ENCODE data around the gene LAMB3.

LAMB3 gene

DNA sequence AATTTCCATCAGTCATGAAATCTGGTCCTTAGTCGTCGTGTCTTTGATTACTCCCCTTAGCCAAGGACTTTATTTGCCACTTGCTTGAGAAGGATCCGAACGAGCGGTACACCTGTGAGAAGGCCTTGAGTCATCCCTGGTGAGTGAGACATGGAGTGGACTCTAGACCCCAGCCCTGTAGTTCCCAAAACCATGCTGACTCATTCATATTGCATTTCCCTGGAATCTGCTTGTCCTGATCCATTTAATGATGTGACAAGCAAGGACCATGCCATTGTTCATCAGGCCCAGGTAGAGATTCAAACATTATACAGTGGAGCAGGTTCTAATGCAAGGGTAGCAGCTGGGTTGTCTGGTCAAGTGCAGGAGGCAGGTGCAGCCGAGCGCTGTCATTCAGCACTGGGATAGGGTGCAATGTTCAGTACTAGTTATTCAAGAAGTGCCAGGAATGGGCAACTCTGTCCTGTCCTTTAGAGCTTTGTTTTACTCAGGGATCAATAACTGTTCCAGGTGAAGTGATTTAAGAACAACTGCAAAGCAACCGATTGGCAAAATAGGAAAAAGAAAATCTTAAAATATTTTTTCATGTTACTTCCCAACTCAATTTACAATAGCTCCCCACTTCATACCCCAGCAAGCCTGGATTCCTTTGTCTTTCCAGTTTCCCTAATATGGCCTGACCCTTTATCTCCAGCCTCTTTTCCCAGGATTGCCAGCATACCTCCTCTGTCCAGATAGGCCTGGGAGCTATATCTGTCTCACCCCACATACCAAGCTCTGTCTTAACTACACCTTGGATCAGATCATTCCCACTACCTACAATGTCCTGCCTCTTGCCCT, 42.2 kb downstream of the LAMB3 start:
- no peak overlapping the region for H3K4me3 ChIP-seq (ENCODE audit: insufficient read depth, low read depth, low read length)
- peaks cover 5% of the 10 kb centered on the region for H3K36me3 ChIP-seq (ENCODE audit: control insufficient read depth, insufficient read depth, low read length)
- WGBS, 2 experiments, result 92 to 94% methylated on average over 8 of the region's 8 CpGs
- H3K27ac ChIP-seq (ENCODE audit: insufficient read depth, low read depth, low read length, poor library complexity, severe bottlenecking), result no peak overlapping the region
- H3K4me1 ChIP-seq (ENCODE audit: control insufficient read depth, insufficient read depth, low read length), result no peaks in the 10 kb centered on the region
- H3K27me3 ChIP-seq (ENCODE audit: control insufficient read depth, insufficient read depth, low read length, poor library complexity, severe bottlenecking), result no peaks in the 10 kb centered on the region
- no peaks in the 10 kb centered on the region for H3K9me3 ChIP-seq (ENCODE audit: control insufficient read depth, low read length)

DNA sequence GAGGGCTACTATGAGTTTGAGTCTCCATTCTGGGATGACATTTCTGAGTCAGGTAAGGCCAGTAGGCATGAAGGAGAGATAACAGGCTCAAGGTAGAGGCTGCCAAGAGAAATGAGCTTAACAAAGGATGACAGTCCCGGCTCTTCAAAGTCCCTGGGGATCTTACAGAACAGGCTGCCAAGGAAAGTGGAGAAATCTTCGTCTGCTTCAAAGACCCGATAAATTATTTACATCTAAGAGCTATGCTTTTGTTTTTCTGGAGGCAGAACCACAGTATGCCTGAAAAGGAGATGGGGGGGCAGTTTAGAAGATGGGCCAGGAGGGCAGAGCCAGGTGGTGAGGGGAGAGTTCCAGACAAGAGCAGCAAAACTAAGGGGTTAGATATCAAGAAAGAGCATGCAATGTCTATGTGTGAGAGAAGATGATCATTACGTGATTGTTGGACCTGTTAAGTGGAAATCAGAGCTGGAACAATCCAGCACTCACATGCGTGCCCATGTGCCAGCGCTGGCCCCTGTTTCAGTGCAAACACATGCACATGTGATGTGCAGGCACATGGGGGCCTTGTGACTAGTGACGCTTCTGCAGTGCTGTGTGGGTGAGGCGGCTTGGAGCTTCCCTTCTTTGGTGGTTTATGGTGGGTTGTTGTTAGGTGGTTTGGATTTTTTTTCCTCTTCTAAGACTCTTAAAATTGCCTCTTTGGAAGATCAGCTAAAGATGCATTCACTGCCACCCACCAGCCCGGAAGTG, 43.0 kb downstream of the LAMB3 start:
- H3K9me3 ChIP-seq (ENCODE audit: control insufficient read depth, low read length), result no peaks in the 10 kb centered on the region
- no peaks in the 10 kb centered on the region for H3K4me1 ChIP-seq (ENCODE audit: control insufficient read depth, insufficient read depth, low read length)
- no peak overlapping the region for H3K4me3 ChIP-seq (ENCODE audit: insufficient read depth, low read depth, low read length)
- H3K36me3 ChIP-seq (ENCODE audit: control insufficient read depth, insufficient read depth, low read length), result peaks cover 5% of the 10 kb centered on the region
- no peaks in the 10 kb centered on the region for H3K27me3 ChIP-seq (ENCODE audit: control insufficient read depth, insufficient read depth, low read length, poor library complexity, severe bottlenecking)
- H3K27ac ChIP-seq (ENCODE audit: insufficient read depth, low read depth, low read length, poor library complexity, severe bottlenecking), result no peak overlapping the region
- WGBS, 2 experiments, result 95 to 96% methylated on average over 9 of the region's 9 CpGs

DNA sequence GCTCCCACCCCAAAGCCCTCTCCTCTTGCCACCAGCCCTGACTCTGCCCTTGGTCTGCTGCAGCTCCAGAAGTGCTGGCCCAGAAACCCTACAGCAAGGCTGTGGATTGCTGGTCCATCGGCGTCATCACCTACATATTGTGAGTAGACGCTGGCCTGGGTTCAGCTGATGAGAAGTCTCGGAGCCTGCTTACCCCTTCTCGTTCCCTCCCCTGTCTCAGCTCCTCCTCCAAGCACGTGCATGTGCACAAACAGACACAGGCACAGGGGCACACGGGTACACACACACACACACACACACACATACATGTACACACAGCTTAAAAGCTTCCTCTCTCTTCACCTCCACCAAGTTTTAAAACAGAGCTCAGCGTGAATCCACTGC, 44.4 kb downstream of the LAMB3 start:
- H3K27ac ChIP-seq (ENCODE audit: insufficient read depth, low read depth, low read length, poor library complexity, severe bottlenecking), result no peak overlapping the region
- no peaks in the 10 kb centered on the region for H3K9me3 ChIP-seq (ENCODE audit: control insufficient read depth, low read length)
- H3K36me3 ChIP-seq (ENCODE audit: control insufficient read depth, insufficient read depth, low read length), result peaks cover 5% of the 10 kb centered on the region
- H3K27me3 ChIP-seq (ENCODE audit: control insufficient read depth, insufficient read depth, low read length, poor library complexity, severe bottlenecking), result no peaks in the 10 kb centered on the region
- no peak overlapping the region for H3K4me3 ChIP-seq (ENCODE audit: insufficient read depth, low read depth, low read length)
- 90% methylated on average over 8 of the region's 8 CpGs for WGBS, 2 experiments
- no peaks in the 10 kb centered on the region for H3K4me1 ChIP-seq (ENCODE audit: control insufficient read depth, insufficient read depth, low read length)

- Histone ChIP-seq H3K27me3 (ENCODE audit: control insufficient read depth, insufficient read depth, low read length, poor library complexity, severe bottlenecking) (no peaks in the 10 kb centered on the region), H3K36me3 (ENCODE audit: control insufficient read depth, insufficient read depth, low read length) (peaks cover 5% of the 10 kb centered on the region), H3K4me3 (ENCODE audit: insufficient read depth, low read depth, low read length) (no peak overlapping the region), H3K4me1 (ENCODE audit: control insufficient read depth, insufficient read depth, low read length) (no peaks in the 10 kb centered on the region), H3K9me3 (ENCODE audit: control insufficient read depth, low read length) (no peaks in the 10 kb centered on the region), H3K27ac (ENCODE audit: insufficient read depth, low read depth, low read length, poor library complexity, severe bottlenecking) (no peak overlapping the region)
- WGBS, 2 experiments, result 82 to 86% methylated on average over 1 of the region's 1 CpG
Measured at GRCh38 chr1:209607102-209607794, 45.0 kb downstream of the LAMB3 start.

- H3K36me3 ChIP-seq (ENCODE audit: control insufficient read depth, insufficient read depth, low read length), result peaks cover 5% of the 10 kb centered on the region
- WGBS, 2 experiments, result 94% methylated on average over 5 of the region's 5 CpGs
- H3K4me1 ChIP-seq (ENCODE audit: control insufficient read depth, insufficient read depth, low read length), result no peaks in the 10 kb centered on the region
- H3K27ac ChIP-seq (ENCODE audit: insufficient read depth, low read depth, low read length, poor library complexity, severe bottlenecking), result no peak overlapping the region
- no peak overlapping the region for H3K4me3 ChIP-seq (ENCODE audit: insufficient read depth, low read depth, low read length)
- no peaks in the 10 kb centered on the region for H3K27me3 ChIP-seq (ENCODE audit: control insufficient read depth, insufficient read depth, low read length, poor library complexity, severe bottlenecking)
- no peaks in the 10 kb centered on the region for H3K9me3 ChIP-seq (ENCODE audit: control insufficient read depth, low read length)
Measured at GRCh38 chr1:209603877-209604276, 48.3 kb downstream of the LAMB3 start.

DNA sequence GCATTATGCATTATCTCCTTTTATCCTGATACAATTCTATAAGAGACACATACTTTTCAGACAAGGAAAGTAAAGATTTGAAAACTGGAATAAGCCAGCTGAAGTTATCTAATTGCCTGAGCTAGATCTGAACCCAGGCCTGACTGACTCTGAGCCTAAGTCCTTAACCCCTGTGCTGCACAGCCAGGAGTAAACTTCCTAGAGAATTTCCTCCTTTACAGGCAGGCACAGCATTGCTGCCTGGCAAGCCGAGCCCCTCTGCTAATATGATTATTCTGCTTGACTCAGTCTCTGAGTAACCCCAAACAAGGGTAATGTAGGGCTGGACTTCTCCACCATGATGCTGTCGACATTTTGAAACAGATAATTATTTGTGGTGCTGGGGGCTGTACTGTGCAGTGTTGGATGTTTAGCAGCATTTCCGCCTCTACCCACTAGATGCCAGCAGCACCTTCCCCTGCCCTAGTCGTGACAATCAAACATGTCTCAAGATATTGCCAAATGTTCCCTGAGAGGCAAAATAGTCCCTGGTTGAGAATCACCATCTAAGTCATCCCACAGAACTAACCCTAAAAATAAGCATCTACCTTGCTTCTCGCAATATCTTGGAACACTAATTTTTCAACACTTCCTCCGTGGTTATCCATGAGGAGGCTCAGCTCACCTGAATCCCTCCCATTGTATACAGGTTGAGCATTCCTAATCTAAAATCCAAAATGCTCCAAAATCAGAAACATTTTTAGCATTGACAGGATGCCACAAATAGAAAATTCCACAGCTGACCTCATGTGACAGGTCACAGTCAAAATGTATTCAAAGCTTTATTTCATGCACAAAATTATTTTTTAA, 50.2 kb downstream of the LAMB3 start:
- H3K36me3 ChIP-seq (ENCODE audit: control insufficient read depth, insufficient read depth, low read length), result peaks cover 5% of the 10 kb centered on the region
- no peaks in the 10 kb centered on the region for H3K9me3 ChIP-seq (ENCODE audit: control insufficient read depth, low read length)
- H3K27me3 ChIP-seq (ENCODE audit: control insufficient read depth, insufficient read depth, low read length, poor library complexity, severe bottlenecking), result no peaks in the 10 kb centered on the region
- no peak overlapping the region for H3K4me3 ChIP-seq (ENCODE audit: insufficient read depth, low read depth, low read length)
- WGBS, 2 experiments, result 59% methylated on average over 6 of the region's 6 CpGs
- H3K4me1 ChIP-seq (ENCODE audit: control insufficient read depth, insufficient read depth, low read length), result no peaks in the 10 kb centered on the region
- no peak overlapping the region for H3K27ac ChIP-seq (ENCODE audit: insufficient read depth, low read depth, low read length, poor library complexity, severe bottlenecking)

GRCh38 chr1:209600541-209600940, 51.7 kb downstream of the LAMB3 start:
- H3K27ac ChIP-seq (ENCODE audit: insufficient read depth, low read depth, low read length, poor library complexity, severe bottlenecking), result no peak overlapping the region
- no peaks in the 10 kb centered on the region for H3K4me1 ChIP-seq (ENCODE audit: control insufficient read depth, insufficient read depth, low read length)
- H3K4me3 ChIP-seq (ENCODE audit: insufficient read depth, low read depth, low read length), result no peak overlapping the region
- WGBS, 2 experiments, result 82 to 93% methylated on average over 1 of the region's 1 CpG
- no peaks in the 10 kb centered on the region for H3K36me3 ChIP-seq (ENCODE audit: control insufficient read depth, insufficient read depth, low read length)
- no peaks in the 10 kb centered on the region for H3K27me3 ChIP-seq (ENCODE audit: control insufficient read depth, insufficient read depth, low read length, poor library complexity, severe bottlenecking)
- no peaks in the 10 kb centered on the region for H3K9me3 ChIP-seq (ENCODE audit: control insufficient read depth, low read length)

- Histone ChIP-seq H3K27me3 (ENCODE audit: control insufficient read depth, insufficient read depth, low read length, poor library complexity, severe bottlenecking) (no peaks in the 10 kb centered on the region), H3K36me3 (ENCODE audit: control insufficient read depth, insufficient read depth, low read length) (no peaks in the 10 kb centered on the region), H3K27ac (ENCODE audit: insufficient read depth, low read depth, low read length, poor library complexity, severe bottlenecking) (no peak overlapping the region), H3K9me3 (ENCODE audit: control insufficient read depth, low read length) (no peaks in the 10 kb centered on the region), H3K4me1 (ENCODE audit: control insufficient read depth, insufficient read depth, low read length) (no peaks in the 10 kb centered on the region), H3K4me3 (ENCODE audit: insufficient read depth, low read depth, low read length) (no peak overlapping the region)
- 89 to 90% methylated on average over 1 of the region's 1 CpG for WGBS, 2 experiments
Measured at GRCh38 chr1:209598227-209598626, 54.0 kb downstream of the LAMB3 start.

DNA sequence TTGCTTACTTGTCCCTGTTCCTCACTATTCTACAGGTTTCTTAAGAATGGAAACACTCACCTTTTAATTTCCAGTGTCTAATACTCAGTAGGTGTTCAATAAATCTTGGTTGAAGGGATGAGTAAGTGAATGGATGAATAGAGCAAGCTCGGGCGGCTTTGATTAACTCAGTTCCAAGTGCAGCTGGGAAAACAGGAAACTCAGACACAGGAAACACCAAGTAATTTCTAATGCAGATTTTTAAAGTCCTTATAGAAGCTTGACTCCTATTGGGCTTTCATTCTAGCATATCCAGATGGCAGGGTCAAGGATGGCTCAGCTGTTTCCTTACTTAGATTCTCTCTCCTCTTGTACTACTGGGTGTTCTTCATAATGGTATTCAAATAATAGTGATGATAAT, 54.7 kb downstream of the LAMB3 start:
- WGBS, 2 experiments, result 100% methylated on average over 2 of the region's 2 CpGs; no CpG with 5 or more reads in 1 of the 2 experiments
- Histone ChIP-seq H3K27me3 (ENCODE audit: control insufficient read depth, insufficient read depth, low read length, poor library complexity, severe bottlenecking) (no peaks in the 10 kb centered on the region), H3K27ac (ENCODE audit: insufficient read depth, low read depth, low read length, poor library complexity, severe bottlenecking) (no peak overlapping the region), H3K4me3 (ENCODE audit: insufficient read depth, low read depth, low read length) (no peak overlapping the region), H3K9me3 (ENCODE audit: control insufficient read depth, low read length) (no peaks in the 10 kb centered on the region), H3K4me1 (ENCODE audit: control insufficient read depth, insufficient read depth, low read length) (no peaks in the 10 kb centered on the region), H3K36me3 (ENCODE audit: control insufficient read depth, insufficient read depth, low read length) (no peaks in the 10 kb centered on the region)
